Activated naive CD4-positive, alpha-beta T cell treated with anti-CD3 and anti-CD28 coated beads, Interleukin-2, amount 50 U/mL, for 72 hours (primary cell): ENCODE measurements around the gene FGR. TPM values are rescaled to one million over a fixed set of nuclear protein-coding genes. Genes with fewer than 3 reads are reported as not detected.

Experiments
- ATAC-seq, 2 donors: fragments of 150-1000 bp; cut with Tn5 transposase; 2 replicates each; pipeline ENCODE4 v1.10.0; 2021; ENCODE audit warnings: mild to moderate bottlenecking in 2 of 2, moderate library complexity in 2 of 2
- DNase-seq, 2 donors: peaks; one replicate each; pipeline ENCODE4 v3.0.0; 2021 to 2022; ENCODE audit warnings: low spot score in 2 of 2
- H3K27ac Mint-ChIP-seq, 2 donors: one replicate each; pipeline ENCODE4 v1.8.0; 2022; ENCODE audit warnings: mild to moderate bottlenecking in 2 of 2, mixed read lengths in 2 of 2
- H3K36me3 Mint-ChIP-seq, 2 donors: one replicate each; pipeline ENCODE4 v1.8.0; 2022; ENCODE audit warnings: mixed read lengths in 2 of 2
- H3K9me3 Mint-ChIP-seq, 2 donors: one replicate each; pipeline ENCODE4 v1.8.0; 2022; ENCODE audit warnings: mixed read lengths in 2 of 2
- total RNA-seq, 2 donors: library from RNA; stranded (reverse); gene quantifications; one replicate each; pipeline ENCODE4 v1.2.3, GENCODE V29; 2022

Gene FGR
- total RNA-seq, 2 donors from 2014 or later = 0.29 to 0.68 TPM

DNA sequence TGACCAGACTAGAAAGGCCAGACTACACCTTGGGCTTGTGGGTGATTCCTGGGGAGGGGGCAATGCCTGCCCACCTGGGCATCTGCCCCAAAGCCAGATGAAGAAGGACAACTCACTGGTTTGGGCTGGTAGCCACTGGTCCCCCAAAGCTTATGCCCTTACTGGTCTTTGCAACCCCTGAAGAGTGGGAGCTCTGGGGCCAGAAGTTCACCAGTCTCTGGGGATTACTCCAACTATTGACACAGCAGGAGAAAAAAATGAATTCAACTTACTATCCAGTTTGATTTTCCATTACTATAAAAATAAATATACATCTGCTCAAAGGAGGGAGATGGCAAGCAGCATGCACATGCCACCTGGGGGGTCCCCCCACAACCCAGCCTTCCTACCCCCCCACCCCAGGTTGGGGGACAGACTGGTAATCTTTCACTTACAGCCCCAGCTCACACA is 33.6 kb downstream of the FGR start:
- no peak overlapping the region for H3K27ac Mint-ChIP-seq
- DNase-seq (no peak), ATAC-seq (no peak)
- no peaks in the 10 kb centered on the region for H3K9me3 Mint-ChIP-seq
- H3K36me3 Mint-ChIP-seq = no peaks in the 10 kb centered on the region

GRCh38 chr1:27600498-27601175 is 34.3 kb downstream of the FGR start:
- Mint-ChIP-seq H3K36me3 (no peaks in the 10 kb centered on the region), H3K9me3 (no peaks in the 10 kb centered on the region)

GRCh38 chr1:27599605-27600497 is 35.1 kb downstream of the FGR start:
- Mint-ChIP-seq H3K9me3 (no peaks in the 10 kb centered on the region), H3K36me3 (no peaks in the 10 kb centered on the region), H3K27ac (peak overlapping the region; percentile 59 to 94)
- ATAC-seq (no peak), DNase-seq (no peak)

More at GRCh38 chr1:27600498-27601175, 34.3 kb downstream of the FGR start:
- DNase-seq = no peak
- no peak for ATAC-seq
- peak overlapping the region in 1 of 2 donors; percentile 59 for H3K27ac Mint-ChIP-seq

GRCh38 chr1:27598902-27599528 is 36.0 kb downstream of the FGR start:
- ATAC-seq = peak; percentile 30 to 42
- Mint-ChIP-seq H3K27ac (peak overlapping the region; percentile 59), H3K36me3 (no peaks in the 10 kb centered on the region), H3K9me3 (no peaks in the 10 kb centered on the region)
- DNase-seq = peak in 1 of 2 donors; percentile 50

- Mint-ChIP-seq H3K36me3 (no peaks in the 10 kb centered on the region), H3K9me3 (no peaks in the 10 kb centered on the region), H3K27ac (no peak overlapping the region)
- ATAC-seq (no peak), DNase-seq (no peak)
These were observed 36.7 kb downstream of the FGR start for GRCh38 chr1:27598295-27598687.

- DNase-seq (no peak), ATAC-seq (no peak)
- Mint-ChIP-seq H3K36me3 (no peaks in the 10 kb centered on the region), H3K9me3 (no peaks in the 10 kb centered on the region), H3K27ac (peak overlapping the region in 1 of 2 donors; percentile 27)
These were observed 37.3 kb downstream of the FGR start for GRCh38 chr1:27597516-27598294.

GRCh38 chr1:27596986-27597385 is 38.0 kb downstream of the FGR start:
- no peak for DNase-seq
- ATAC-seq = no peak
- no peak overlapping the region for H3K27ac Mint-ChIP-seq
- H3K9me3 Mint-ChIP-seq = no peaks in the 10 kb centered on the region
- H3K36me3 Mint-ChIP-seq = no peaks in the 10 kb centered on the region

- ATAC-seq = no peak
These were observed 38.7 kb downstream of the FGR start for GRCh38 chr1:27596261-27596660.

GRCh38 chr1:27595597-27595996 is 39.4 kb downstream of the FGR start:
- DNase-seq (no peak), ATAC-seq (no peak)
- H3K36me3 Mint-ChIP-seq = no peaks in the 10 kb centered on the region
- no peaks in the 10 kb centered on the region for H3K9me3 Mint-ChIP-seq
- H3K27ac Mint-ChIP-seq = no peak overlapping the region

More at GRCh38 chr1:27596261-27596660, 38.7 kb downstream of the FGR start:
- Mint-ChIP-seq H3K36me3 (no peaks in the 10 kb centered on the region), H3K9me3 (no peaks in the 10 kb centered on the region), H3K27ac (no peak overlapping the region)
- no peak for DNase-seq

GRCh38 chr1:27594564-27595510 is 40.1 kb downstream of the FGR start:
- ATAC-seq = peak; percentile 59 to 75
- DNase-seq = no peak
- H3K27ac Mint-ChIP-seq = no peak overlapping the region
- no peaks in the 10 kb centered on the region for H3K36me3 Mint-ChIP-seq
- no peaks in the 10 kb centered on the region for H3K9me3 Mint-ChIP-seq

DNA sequence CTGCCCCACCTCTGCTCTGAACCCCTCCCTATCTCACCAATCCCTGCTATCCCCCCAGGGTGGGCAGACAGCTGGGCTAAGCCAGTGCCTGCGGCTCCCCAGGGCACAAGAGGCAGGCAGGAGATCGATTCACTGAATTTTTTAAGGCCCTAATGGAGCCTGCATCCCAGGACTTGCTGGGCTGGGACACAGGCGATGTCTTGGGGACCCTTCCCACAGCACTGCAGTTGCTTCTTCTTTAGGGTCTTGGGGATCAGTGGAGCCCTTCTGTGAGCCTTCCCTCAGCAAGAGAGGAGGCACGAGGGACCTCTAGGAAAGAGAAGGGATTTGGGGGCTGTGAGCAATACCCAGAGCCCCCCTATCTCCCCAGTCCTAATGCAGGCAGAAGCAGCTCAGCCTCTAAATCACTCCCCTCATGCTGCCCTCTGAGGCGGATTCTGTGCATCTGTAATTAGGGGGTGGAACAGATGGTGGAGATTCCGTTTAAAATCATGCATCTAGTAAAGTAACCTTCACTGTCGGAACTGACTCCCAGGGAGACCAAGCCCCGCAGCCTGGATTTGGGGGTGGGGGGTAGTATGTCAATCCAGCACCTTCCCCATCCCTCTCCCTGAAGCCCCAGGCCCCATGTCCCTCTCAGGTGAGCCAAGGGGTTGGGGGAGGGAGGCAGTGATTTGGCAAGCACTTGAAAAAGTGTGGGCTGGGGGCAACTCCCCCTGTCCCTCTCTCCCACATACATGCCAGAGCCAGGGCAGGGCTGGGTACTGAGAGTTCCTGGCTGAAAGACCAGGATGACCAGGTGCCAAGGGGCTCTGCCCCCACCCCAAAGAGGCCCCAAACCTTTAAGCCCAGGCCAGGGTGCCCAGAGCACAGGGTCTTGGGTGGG is 41.1 kb downstream of the FGR start:
- H3K36me3 Mint-ChIP-seq = no peaks in the 10 kb centered on the region
- H3K27ac Mint-ChIP-seq = peak overlapping the region in 1 of 2 donors; percentile 13
- DNase-seq (no peak), ATAC-seq (no peak)
- H3K9me3 Mint-ChIP-seq = no peaks in the 10 kb centered on the region

- H3K9me3 Mint-ChIP-seq = no peaks in the 10 kb centered on the region
- DNase-seq (no peak), ATAC-seq (no peak)
- H3K27ac Mint-ChIP-seq = no peak overlapping the region
- no peaks in the 10 kb centered on the region for H3K36me3 Mint-ChIP-seq
These were observed 41.9 kb downstream of the FGR start for GRCh38 chr1:27592931-27593677.

- ATAC-seq (no peak), DNase-seq (no peak)
- Mint-ChIP-seq H3K9me3 (no peaks in the 10 kb centered on the region), H3K36me3 (no peaks in the 10 kb centered on the region), H3K27ac (no peak overlapping the region)
These were observed 42.6 kb downstream of the FGR start for GRCh38 chr1:27592232-27592930.

DNA sequence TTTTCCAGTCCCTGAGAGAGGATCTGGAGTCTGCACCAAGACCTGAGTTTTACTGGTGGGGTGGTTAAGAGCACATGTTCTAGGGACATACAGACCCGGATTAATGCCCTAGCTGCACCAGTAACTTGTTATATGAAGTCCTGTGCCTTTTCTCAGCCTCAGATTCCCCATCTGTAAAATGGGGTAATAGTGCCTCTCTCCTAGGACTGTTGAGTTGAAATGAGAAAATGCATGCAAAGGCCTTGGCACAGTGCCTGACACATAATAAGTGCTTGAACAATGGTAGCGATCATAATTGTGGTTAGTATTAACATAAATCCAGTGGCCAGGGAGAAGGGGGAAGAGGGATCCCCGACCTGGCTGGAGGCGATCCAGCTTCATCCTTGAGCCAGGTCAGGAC is 43.4 kb downstream of the FGR start:
- Mint-ChIP-seq H3K27ac (no peak overlapping the region), H3K9me3 (no peaks in the 10 kb centered on the region), H3K36me3 (no peaks in the 10 kb centered on the region)
- no peak for DNase-seq
- no peak for ATAC-seq
